ENCODE results near the gene TM4SF4.
"Not testable (repeated sequence)": the region's sequence is repeated elsewhere in the genome, so short reads cannot be mapped to it uniquely, and the experiment has no call there.

Gene TM4SF4, protein sequence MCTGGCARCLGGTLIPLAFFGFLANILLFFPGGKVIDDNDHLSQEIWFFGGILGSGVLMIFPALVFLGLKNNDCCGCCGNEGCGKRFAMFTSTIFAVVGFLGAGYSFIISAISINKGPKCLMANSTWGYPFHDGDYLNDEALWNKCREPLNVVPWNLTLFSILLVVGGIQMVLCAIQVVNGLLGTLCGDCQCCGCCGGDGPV
- total RNA-seq: 0 reads per million in 2 donors

DNA sequence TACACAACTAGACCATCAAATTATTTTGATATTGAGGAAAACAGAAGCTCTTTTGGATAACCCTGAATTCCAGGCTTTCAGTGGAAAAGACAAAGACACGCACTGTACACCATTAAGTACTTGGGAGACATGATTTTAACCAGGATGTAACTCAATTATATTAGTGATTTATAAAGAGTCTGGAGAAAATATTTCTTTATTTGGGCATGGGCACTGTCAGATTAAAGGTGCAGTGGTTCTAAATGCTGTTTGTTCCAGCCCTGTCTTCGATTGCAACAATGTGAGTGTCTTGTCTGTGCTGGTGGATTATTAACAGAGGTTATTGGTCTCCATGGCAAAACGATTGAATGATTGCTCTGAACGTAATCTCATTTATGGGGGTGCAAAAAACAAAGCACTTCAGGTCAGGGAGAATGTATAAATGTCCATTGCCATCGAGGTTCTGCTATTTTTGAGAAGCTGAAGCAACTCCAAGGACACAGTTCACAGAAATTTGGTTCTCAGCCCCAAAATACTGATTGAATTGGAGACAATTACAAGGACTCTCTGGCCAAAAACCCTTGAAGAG lies at the start of gene TM4SF4:
Gene TM4SF4 (plus strand): TSS at position 448 of the 568 bp plus-strand sequence. CDS start 181 bp downstream, outside the sequence.
- no peak for DNase-seq

DNA sequence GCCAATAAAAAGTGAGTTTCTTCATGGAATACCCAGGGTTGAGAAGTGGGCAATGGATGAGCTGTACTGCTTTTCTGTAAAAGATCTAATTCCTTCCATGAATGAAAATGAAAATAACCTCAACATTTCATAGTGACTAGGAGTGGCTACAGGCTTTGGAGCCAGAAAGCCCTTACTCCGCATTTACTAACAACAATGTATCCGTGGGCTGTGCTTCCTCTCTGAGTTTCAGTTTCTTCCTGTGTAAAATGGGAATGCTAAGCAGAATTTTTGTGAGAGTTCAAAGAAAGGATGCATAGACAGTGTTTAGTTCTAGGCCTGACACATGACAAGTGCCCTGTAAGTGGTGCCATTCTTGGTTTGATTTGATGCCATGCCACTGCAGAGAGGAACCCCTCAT lies 49.6 kb upstream of the TM4SF4 start:
- DNase-seq: no peak

DNA sequence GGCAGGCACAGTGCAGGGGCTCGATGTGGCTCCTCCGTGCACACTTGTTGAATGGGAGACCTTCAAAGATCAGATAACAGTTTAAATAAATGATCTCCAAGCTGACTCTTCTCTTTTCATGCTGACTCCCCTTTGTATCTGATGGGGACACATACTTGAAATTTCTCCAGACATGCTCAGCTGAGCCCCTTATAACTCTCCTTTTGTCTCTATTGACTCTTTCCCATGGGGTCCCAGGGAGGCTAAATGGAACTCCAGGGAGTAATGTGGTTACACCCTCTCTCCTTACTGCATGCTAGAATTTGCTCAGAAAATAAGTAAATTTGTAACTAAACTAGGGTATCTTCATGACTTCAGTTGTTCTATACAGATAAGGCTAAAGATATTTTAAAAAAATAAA lies 48.2 kb upstream of the TM4SF4 start:
- DNase-seq: no peak

DNA sequence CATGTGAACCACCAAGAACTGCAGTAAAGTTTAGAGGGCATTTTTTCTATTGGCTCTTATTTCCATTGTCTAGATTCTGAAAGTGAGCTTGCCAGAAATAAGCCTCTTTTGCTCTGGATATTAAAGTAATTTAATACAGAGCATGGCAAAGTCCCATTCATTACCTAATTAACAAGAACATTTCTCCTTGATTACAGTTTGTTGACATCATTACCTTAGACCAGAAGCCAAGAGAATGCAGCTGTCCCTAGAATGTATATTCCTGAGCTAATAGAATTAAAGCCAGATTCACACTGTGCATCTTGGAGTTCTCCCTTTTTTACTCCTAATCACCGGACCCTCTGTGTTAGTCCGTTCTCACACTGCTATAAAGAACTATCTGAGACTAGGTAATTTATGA lies 46.4 kb upstream of the TM4SF4 start:
- no peak for DNase-seq

DNA sequence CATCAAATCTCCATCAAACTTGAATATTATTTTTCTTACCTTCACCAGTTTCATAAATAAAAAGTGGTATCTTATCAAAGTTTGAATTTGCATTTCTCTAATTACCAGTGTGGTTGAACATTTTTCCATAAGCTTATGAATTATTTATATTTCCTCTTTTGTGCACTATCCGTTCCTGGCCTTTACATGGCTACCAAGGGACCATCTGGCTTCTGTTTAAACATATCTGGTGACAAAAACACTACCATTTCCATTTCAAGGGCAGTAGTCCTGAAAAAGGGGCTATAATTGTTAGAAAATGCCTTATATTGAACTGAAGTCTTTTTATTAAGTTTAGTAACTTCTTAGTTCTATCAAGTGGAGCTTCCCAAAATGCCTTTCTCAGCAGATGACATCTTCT lies 44.3 kb upstream of the TM4SF4 start:
- DNase-seq: no peak

DNA sequence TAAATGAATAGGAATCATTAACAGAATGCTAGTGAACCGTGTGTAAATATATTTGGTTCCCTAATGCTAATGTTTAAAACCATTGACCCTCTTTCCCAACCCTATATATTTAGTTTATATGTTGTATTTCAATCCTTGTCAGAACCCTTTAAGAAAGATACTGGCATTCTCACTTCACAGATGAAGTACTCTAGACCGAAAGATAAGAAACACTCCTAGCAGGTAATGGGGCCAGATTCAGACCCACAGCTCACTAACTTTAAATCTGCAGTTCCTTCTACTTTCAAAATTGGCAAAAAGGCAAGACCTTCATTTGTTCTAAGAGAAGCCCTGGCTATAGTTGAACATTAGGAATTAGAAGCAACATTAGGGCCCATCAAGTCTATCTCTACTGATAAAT lies 42.3 kb upstream of the TM4SF4 start:
- DNase-seq: no peak

DNA sequence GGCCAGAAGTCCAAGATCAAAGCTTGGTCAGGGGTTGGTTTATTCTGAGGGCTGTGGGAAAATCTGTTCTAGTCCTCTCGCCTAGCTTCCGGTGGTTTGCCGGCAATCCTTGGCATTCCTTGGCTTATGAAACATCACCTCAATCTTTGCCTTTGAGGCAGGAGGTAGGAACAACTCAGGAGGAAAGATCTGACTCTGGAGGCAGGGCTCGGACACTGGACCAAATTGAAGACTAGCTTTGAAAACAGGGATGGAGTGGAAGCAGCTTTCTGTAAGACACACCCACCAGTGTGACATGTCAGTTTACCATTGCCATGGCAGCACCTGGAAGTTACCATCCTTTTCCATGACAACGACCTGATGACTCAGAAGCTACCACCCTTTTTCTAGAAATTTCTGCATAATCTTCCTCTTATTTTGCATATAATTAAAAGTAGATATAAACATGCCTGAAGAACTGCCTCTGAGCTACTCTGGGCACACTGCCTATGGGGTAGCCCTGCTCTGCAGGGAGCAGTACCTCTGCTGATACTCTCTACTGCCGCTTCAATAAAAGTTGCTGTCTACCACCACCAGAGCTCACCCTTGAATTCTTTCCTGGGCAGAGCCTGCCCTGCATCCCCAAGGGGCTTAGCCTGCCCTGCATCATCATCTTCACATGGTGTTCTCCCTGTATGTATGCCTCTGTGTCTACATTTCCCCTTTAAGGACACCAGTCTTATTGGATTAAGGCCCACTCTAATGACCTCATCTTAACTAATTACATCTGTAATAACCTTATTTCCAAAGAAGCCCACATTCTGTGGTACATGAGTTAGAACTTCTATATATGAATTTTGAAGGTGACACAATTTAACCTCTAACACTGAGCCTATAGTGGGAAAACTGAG lies 38.3 kb upstream of the TM4SF4 start:
- DNase-seq: no peak

DNA sequence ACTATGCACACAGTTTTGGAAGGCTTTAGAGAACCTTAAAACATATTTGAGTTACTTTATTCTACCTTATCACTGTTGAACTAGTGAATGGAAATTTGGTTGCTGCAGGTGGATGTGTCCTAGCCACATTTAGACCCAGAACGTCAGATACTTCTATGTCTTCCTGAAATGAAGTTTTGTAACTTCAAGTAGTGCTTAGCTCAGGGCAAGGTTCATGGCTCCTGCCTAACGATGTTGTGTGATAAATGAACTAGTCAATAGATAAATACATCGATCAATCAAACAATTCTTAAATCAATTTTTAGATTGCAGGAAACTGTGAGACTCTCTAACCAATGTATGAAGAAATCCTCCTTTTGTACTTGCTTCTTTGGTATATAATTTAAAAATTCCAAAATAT lies 37.2 kb upstream of the TM4SF4 start:
- no peak for DNase-seq

DNA sequence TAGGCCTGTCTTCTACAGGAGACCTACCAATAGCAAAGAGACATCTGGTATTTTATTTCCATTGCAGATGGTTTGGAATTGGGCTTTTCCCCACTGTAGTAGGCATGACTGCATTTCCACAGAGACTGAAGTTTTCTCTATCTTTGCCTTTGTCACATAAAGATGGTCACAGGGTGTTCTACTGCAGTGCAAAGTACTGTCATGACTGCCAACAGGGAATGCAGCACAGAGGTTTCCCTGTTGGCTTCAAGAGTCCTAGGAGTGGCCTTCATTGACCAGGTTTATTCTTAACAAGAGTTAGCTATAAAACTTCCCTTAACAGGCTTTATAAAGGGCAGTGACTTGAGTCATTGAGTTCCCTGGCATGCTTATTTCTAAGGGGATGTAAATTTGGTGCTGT lies 36.8 kb upstream of the TM4SF4 start:
- DNase-seq: no peak

DNA sequence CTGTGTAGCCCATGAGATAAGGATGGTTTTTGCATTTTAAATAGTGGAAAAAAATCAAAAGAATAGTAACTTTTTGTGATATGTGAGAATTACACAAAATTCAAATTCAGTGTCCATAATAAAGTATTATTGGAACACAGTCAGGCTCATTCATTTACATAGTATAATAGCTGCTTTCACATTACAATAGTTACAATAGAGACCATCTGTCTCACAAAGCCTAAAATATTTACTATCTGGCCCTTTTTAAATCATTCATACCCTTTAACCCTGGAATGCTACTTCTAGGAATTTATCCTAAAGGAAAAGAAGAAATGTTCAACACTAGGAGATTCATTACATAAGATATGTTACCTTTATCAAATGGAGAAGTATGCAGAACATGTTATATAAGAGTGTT lies 35.5 kb upstream of the TM4SF4 start:
- DNase-seq: no peak

DNA sequence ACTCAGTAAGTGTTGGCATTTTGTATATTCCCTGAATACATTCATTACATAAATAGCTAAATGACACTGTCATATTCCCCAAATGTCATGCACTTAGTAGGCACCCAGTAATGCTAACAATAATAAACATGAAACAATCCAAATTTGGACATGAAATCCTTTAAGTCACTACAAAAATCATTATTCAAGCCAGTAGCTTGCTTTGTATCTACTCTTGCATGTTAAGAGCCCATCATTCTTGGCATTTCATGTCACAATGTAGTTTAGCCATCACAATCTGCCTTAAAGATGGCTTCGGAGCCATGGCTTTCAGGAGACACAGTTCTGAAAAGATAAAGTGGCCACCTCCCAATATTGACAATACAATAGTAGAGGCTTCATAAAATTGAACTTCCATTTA lies 32.9 kb upstream of the TM4SF4 start:
- DNase-seq: no peak

DNA sequence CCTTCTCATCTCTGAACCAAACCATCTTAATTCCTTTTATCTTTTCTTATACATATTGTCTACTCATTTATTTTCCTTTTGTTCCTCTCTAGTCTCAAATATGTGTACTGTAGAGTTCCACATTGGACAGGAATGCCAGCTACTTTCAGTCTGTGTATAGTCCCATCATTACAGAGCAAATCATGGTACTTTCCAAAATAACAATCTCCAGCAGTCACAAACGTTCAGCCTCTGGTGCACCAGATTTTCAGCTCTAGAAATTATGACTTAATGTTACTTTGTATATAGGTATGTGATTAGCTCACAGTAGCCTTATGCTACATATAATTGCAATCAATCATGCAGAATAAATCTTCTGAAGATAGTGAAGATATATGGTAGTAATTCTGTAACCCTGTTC lies 32.5 kb upstream of the TM4SF4 start:
- no peak for DNase-seq

DNA sequence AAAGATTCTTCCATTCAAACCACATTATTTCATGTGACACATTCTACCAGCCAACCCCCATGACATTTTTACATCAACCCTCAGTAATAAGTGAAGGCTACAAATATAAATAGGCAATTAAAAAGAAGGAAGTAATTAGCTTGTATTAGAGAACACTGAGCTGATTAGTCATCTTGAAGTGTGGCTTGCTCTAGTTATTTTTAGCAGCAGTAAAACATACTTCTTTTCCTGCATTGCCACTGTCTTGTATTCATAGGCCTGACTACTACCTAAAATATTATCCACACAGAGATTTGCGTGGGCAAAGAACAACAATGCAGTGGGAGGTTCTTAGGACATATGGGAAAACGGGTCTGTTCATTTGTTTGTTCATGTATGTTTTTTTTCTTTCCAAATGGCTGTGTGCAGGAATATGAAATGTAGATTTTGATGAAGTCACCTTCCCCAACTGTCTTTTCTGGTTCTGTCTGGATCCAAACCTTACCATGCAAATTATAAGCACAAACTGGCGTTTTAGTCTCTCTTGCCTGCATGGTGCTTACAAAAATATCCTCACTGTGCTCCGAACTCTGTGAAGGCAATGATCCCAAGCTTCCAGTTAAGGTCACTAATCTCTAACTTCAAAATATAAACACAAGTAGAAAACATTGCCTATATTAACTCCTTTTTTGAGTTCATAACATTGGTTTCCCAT lies 31.5 kb upstream of the TM4SF4 start:
- DNase-seq: no peak

DNA sequence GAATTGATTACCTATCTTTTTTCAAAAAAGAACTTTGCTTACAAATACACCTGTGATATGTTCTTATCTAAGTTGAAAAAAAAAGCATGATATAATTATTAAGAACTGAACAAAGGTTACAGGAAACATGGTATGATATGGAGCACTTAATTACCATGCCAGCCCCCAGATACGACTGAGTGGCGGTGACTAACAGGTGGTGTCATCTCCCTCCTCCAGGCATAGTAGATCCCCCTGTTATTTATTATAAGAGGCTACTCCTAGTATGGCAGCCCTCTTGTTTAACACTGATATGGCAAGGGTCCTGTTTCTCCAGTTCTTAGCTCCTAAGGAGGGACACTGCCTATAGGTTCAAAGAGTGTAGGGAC lies 31.0 kb upstream of the TM4SF4 start:
- DNase-seq: no peak

DNA sequence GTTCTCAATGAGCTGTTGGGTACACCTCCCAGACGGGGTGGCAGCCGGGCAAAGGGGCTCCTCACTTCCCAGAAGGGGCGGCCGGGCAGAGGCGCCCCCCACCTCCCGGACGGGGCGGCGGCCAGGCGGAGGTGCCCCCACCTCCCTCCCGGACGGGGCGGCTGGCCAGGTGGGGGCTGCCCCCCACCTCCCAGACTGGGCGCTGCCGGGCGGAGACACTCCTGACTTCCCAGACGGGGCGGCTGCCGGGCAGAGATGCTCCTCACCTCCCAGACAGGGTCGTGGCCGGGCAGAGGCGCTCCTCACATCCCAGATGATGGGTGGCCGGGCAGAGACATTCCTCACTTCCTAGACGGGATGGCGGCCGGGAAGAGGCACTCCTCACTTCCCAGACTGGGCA lies 29.6 kb upstream of the TM4SF4 start:
- not testable (repeated sequence) for DNase-seq

DNA sequence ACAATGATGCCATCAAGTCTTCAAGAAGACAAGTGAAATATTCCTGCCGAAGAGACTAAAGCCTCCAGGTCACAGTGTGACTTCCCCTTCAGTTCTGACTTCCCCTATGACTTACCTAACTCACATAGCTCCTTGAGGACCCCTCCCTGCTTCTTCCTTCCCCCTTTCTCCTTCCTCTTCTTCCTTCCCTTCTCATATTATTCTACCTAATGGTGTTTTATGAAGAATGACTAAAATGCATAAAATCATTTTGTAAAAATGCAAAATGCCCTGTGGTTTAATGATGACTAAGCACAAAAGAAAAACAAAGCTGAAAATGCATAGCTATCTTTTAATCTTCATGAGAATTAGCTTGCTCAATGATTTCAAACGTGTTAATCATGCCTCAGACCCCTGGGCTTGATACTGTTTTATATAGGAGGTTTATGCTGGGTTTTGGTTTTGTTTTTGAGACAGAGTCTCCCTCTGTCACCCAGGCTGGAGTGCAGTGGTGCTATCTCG lies 26.1 kb upstream of the TM4SF4 start:
- no peak for DNase-seq

DNA sequence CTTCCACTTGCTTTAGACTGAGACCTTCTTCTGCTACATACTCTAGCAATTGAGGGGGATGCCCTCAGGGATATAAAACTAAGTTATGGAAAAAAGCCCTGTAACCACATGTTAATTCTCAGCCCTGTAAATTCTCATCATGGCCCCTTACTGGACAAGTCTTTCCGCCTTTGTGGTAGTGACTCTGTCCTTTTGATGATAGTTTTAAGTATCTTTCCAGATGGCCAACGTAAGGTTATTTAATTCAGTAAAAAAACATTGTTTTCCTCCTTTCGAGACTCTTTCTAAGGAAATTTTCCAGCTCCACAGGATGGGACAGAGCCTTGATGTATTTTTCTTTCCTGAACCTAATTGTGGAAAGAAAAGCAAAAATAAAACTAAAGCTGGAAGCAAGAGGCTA lies 25.3 kb upstream of the TM4SF4 start:
- DNase-seq: no peak

DNA sequence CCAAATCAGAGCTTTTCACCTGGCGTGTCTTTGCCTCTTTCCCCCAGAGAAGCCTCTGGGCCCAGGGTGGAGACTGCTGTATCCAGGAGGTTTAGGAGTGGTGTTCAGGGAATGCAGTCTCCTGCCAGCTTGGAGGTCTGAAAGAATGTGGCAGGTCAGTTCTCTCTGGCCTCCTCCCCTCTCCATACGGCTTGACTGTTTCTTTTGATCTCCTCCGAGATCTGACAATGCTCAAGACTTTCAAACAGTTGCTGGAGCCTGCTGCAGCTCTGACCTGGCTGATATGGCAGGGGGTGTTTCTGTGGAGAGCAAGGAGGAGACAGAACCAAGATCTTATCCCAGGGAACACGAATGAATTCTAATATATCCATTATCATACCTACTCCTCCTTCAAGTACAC lies 24.7 kb upstream of the TM4SF4 start:
- DNase-seq: no peak

DNA sequence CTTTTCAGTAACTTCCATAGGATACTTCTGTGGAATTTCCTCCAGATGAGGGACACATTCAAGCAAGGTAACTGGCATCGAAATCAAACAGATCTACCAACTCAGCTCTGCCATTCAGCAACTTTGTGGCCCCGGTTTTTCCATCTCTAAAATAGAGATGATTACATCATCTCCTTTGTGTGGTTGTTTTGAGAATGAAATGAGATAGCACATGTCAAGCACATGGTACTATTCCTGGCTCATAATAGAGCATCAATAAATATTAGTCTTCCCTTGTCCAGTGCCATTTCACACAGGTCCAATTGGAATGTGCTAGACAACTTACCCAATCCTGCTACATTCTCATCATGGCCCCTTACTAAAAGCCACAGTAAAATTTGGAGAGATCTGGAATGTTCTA lies 24.2 kb upstream of the TM4SF4 start:
- no peak for DNase-seq

DNA sequence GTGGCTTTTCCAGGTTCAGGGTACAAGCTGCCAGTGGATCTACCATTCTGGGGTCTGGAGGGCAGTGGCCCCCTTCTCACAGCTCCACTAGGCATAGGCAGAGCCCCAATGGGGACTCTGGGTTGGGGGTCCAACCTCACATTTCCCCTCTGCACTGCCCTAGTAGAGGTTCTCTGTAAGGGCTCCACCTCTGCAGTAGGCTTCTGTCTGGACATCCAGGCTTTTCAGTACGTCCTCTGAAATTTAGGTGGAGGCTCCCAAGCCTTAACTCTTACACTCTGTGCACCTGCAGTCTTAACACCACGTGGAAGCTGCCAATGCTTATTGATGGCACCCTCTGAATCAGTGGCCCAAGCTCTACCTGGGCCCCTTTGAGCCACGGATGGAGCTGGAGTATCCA lies 22.5 kb upstream of the TM4SF4 start:
- no peak for DNase-seq

DNA sequence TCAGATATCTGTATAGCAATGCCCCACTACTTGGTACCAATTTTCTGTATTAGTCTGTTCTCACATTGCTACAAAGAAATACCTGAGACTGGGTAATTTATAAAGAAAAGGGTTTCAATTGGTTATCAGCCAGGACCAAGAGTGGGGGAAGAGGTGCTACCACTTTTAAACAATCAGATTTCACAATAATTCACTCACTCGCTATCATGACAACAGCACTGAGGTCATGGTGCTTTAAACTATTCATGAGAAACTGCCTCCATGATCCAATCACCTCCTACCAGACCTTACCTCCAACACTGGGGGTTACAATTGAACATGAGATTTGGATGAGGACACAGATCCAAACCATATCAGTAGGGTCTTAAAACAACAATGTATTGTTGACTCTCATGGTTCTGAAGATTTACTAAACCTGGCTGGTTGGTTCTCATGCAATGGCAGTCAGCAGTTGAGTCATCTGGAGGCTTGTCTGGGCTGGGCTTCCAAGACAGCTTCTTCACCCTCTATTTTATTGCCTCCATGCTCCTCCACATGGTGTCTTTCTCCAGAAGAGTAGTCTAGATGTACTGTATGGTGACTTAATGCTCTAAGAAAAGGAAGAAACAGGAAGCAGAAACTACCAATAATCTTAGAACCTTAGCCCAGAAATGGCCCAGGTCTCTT lies 21.2 kb upstream of the TM4SF4 start:
- DNase-seq: no peak

DNA sequence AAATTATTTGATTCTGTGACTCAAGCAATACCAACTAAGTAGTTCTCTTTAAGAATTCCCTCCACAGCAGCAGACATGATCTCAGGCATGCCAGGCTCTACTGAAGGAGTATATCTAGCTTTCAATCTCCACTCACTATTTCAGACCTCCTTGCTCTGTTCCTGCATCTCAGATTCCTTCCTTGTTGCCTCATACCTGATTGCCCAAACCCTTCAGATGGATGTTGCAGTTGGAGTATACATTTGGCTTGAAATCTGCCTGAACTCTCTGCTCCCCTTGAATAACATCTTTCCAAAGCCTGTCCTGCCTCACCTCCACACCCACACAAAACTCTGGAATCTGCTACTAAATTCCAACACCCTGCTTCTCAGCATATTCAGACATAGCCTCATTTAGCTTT lies 19.8 kb upstream of the TM4SF4 start:
- no peak for DNase-seq

DNA sequence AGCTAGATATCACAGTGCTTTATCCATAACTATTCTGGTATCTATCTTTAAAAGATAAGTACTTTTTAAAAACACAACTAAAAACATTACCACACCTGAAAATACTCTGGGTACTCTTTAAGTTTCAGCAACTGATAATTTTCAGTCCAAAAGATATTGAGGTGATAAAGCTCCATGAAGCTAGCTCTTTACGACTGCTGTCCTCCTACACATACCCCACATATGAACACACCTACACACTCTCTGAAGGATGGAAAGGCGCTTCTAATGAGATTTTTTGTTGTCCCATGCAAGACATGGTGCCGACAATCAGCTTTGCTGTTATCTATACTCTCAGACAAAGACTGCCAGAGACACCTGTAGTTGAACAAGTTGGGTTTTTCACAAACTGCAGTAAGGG lies 19.1 kb upstream of the TM4SF4 start:
- no peak for DNase-seq
